Transverse colon (tissue), 4 donors: ENCODE measurements around the gene MND1. TPM values are rescaled to one million over a fixed set of nuclear protein-coding genes. Genes with fewer than 3 reads are reported as not detected.

ENCODE experiments used
- DNase-seq: peaks from one replicate; pipeline ENCODE4 v3.0.0-alpha.2; 2019
- H3K27ac ChIP-seq, 4 donors: fragments of 200-600 bp; sonication (generic); 2 replicates each; pipeline ENCODE4 v1.5.1; 2016 to 2018; ENCODE audit warnings: inconsistent platforms in 4 of 4
- H3K27me3 ChIP-seq: fragments of 200-600 bp; sonication (generic); 2 replicates; pipeline ENCODE4 v1.5.1; 2017; ENCODE audit warnings: inconsistent platforms
- H3K36me3 ChIP-seq, 4 donors: fragments of 200-600 bp; sonication (generic); 2 replicates each; pipeline ENCODE4 v1.5.1; 2017 to 2019; ENCODE audit warnings: inconsistent platforms in 4 of 4
- H3K4me1 ChIP-seq, 4 donors: fragments of 200-600 bp; sonication (generic); 2 replicates each; pipeline ENCODE4 v1.5.1; 2017 to 2020; ENCODE audit warnings: inconsistent platforms in 4 of 4
- H3K4me3 ChIP-seq, 4 donors: fragments of 200-600 bp; sonication (generic); 1 replicate in 1 of 4; 2 replicates in 3 of 4; pipeline versions ENCODE4 v1.5.1 to v1.6.1; 2017 to 2019; ENCODE audit warnings: inconsistent platforms in 4 of 4
- H3K9me3 ChIP-seq, 2 donors: fragments of 200-600 bp; sonication (generic); 2 replicates each; pipeline ENCODE4 v1.5.1; 2017 to 2019; ENCODE audit warnings: inconsistent platforms in 2 of 2
- EP300 ChIP-seq: sonication (generic); formaldehyde crosslinking; IDR thresholded peaks from one replicate; pipeline ENCODE4 v1.6.1; 2017; ENCODE audit warnings: antibody characterized with exemption, low read depth
- POLR2A ChIP-seq: fragments of 450-650 bp; IDR thresholded peaks from one replicate; pipeline ENCODE4 v1.6.1; 2016; ENCODE audit warnings: antibody characterized with exemption, mild to moderate bottlenecking, moderate library complexity
- POLR2AphosphoS5 ChIP-seq, 3 donors: sonication (generic); formaldehyde crosslinking; IDR thresholded peaks; one replicate each; pipeline ENCODE4 v1.6.1; 2016; ENCODE audit warnings: antibody characterized with exemption in 3 of 3
- WGBS, 2 donors: methylation state at CpG; one replicate each; pipeline ENCODE4 v1.1.5; 2018; ENCODE audit warnings: low coverage in 1 of 2; 5-methylcytosine and 5-hydroxymethylcytosine counted together
- in situ Hi-C, 4 donors: fragments of 200-750 bp; cut with MboI; loops; one replicate each; pipeline versions ENCODE4 v1.15.0 to v1.15.1; 2017; ENCODE audit warnings: low sequenced_read_pairs in 3 of 4, low pct_ligation_motif_present in 1 of 4, low pct_unique_long_range_greater_than_20kb in 1 of 4
- intact Hi-C: fragments of 100-400 bp; cut with DNase I; formaldehyde crosslinking; loops from one replicate; pipeline ENCODE4 v1.15.1; 2023; ENCODE audit warnings: low total_unique reads
- total RNA-seq, 4 donors: library from RNA; depleted of rRNA; stranded (reverse); fragments of >200 nt; gene quantifications; one replicate each; pipeline ENCODE4 v1.1.0, GENCODE V29; 2016
- TF ChIP-seq, protein P1 (sequence below), 5 experiments: fragments of 200-600 bp in 3 of 5; fragments of 450-650 bp in 2 of 5; sonication (generic) in 3 of 5; IDR thresholded peaks; 1 replicate in 2 of 5; 2 replicates in 3 of 5; pipeline ENCODE4 v1.5.1; 2016 to 2017; ENCODE audit warnings: antibody characterized with exemption in 5 of 5, inconsistent platforms in 3 of 5, mild to moderate bottlenecking in 2 of 5, moderate library complexity in 1 of 5

The MND1 gene
- total RNA-seq, 4 donors from 2014 or later: 0.80 to 3.2 (median 1.4) TPM; not detected in 1

DNA sequence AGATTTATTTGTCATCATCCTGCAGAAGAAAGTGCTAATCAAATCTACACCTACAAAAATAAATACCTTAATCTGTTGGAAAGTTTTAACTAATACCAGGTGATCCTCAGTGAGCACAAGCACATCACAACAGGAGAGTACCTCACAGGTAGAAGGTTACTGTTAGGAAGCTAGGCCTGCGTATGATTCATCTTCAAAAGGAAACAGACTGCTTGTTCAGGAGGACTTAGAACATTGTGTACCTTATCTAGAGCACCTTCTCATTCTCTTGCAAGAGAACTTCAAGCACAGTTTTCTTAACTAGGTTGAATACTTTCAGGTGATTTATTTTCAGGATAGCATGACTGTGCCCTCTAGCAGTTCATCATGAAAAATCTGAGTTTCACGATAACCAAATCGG is 54.2 kb downstream of the MND1 start:
- intact Hi-C loops (no loop called here), in situ Hi-C loops (no loop called here)
- H3K4me3 ChIP-seq: no peak overlapping the region
- H3K27ac ChIP-seq: no peak overlapping the region
- DNase-seq: no peak
- no peaks in the 10 kb centered on the region for H3K36me3 ChIP-seq
- TF ChIP-seq EP300 (no peak), POLR2AphosphoS5 (IDR thresholded peaks at IDR 0.05) (no peak), POLR2A (no peak)
- TF ChIP-seq, protein P1, sequence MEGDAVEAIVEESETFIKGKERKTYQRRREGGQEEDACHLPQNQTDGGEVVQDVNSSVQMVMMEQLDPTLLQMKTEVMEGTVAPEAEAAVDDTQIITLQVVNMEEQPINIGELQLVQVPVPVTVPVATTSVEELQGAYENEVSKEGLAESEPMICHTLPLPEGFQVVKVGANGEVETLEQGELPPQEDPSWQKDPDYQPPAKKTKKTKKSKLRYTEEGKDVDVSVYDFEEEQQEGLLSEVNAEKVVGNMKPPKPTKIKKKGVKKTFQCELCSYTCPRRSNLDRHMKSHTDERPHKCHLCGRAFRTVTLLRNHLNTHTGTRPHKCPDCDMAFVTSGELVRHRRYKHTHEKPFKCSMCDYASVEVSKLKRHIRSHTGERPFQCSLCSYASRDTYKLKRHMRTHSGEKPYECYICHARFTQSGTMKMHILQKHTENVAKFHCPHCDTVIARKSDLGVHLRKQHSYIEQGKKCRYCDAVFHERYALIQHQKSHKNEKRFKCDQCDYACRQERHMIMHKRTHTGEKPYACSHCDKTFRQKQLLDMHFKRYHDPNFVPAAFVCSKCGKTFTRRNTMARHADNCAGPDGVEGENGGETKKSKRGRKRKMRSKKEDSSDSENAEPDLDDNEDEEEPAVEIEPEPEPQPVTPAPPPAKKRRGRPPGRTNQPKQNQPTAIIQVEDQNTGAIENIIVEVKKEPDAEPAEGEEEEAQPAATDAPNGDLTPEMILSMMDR (IDR thresholded peaks at IDR 0.05): no peak
- no peaks in the 10 kb centered on the region for H3K27me3 ChIP-seq
- H3K4me1 ChIP-seq: no peaks in the 10 kb centered on the region
- H3K9me3 ChIP-seq: no peaks in the 10 kb centered on the region
- WGBS, 2 donors: 86 to 97% methylated on average over 3 of the region's 3 CpGs

GRCh38 chr4:153399358-153399757 is 54.9 kb downstream of the MND1 start:
- 69 to 96% methylated on average over 3 of the region's 3 CpGs for WGBS, 2 donors
- H3K27me3 ChIP-seq: no peaks in the 10 kb centered on the region
- intact Hi-C loops: no loop called here
- no peak for DNase-seq
- H3K9me3 ChIP-seq: no peaks in the 10 kb centered on the region
- no peak overlapping the region for H3K4me3 ChIP-seq
- no peaks in the 10 kb centered on the region for H3K36me3 ChIP-seq
- no peaks in the 10 kb centered on the region for H3K4me1 ChIP-seq
- no peak overlapping the region for H3K27ac ChIP-seq
- TF ChIP-seq POLR2AphosphoS5 (IDR thresholded peaks at IDR 0.05) (no peak), POLR2A (no peak), EP300 (no peak)
- TF ChIP-seq, protein P1 (IDR thresholded peaks at IDR 0.05): no peak
- in situ Hi-C loops: no loop called here

- TF ChIP-seq, protein P1 (IDR thresholded peaks at IDR 0.05): no peak
- TF ChIP-seq EP300 (no peak), POLR2AphosphoS5 (IDR thresholded peaks at IDR 0.05) (no peak), POLR2A (no peak)
- H3K9me3 ChIP-seq: no peaks in the 10 kb centered on the region
- intact Hi-C loops (no loop called here), in situ Hi-C loops (no loop called here)
- no peak for DNase-seq
- no peak overlapping the region for H3K4me3 ChIP-seq
- WGBS, 2 donors: 85 to 95% methylated on average over 1 of the region's 1 CpG
- H3K4me1 ChIP-seq: no peaks in the 10 kb centered on the region
- no peaks in the 10 kb centered on the region for H3K36me3 ChIP-seq
- H3K27me3 ChIP-seq: no peaks in the 10 kb centered on the region
- H3K27ac ChIP-seq: no peak overlapping the region
Measured at GRCh38 chr4:153401501-153401900, 57.0 kb downstream of the MND1 start.

DNA sequence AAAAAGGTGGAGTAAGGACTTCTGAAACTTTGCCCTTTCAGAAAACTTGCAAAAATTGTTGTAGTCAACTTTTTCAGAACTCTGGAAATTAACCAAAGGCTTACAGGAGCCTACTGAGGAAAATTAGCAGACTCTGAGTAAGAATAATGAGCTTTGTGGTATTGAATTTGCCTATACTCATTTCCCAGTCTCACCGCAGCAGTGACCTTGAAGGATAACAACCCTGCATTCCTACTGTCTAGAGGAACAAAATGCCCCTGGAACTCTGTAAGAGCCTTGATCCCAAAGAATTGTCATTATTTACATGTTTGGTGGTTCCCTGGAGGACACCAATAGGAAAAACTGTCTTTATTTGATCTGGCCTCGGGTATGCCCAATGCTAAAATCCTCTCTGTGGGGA is 57.9 kb downstream of the MND1 start:
- WGBS, 2 donors: 77 to 80% methylated on average over 2 of the region's 2 CpGs
- no peak for TF ChIP-seq POLR2AphosphoS5 (IDR thresholded peaks at IDR 0.05)
- no peak for TF ChIP-seq EP300
- TF ChIP-seq, protein P1 (IDR thresholded peaks at IDR 0.05): no peak
- no peak for TF ChIP-seq POLR2A
- intact Hi-C loops: no loop called here

More for the DNA sequence above, 57.9 kb downstream of the MND1 start:
- Histone ChIP-seq H3K36me3 (no peaks in the 10 kb centered on the region), H3K27ac (no peak overlapping the region), H3K27me3 (no peaks in the 10 kb centered on the region), H3K9me3 (no peaks in the 10 kb centered on the region), H3K4me3 (no peak overlapping the region), H3K4me1 (no peaks in the 10 kb centered on the region)
- in situ Hi-C loops: no loop called here
- DNase-seq: no peak
